Measurements from ENCODE around the gene PFN1. TPM values are rescaled to one million over a fixed set of nuclear protein-coding genes. Genes with fewer than 3 reads are reported as not detected.
A peak's percentile ranks its signal among the peaks of the same experiment; 100 is the strongest.

Gene PFN1
- total and polyA plus RNA-seq, 2 of the 8 experiments (the other 6 are each of a cell fraction or from before 2014, with no cell fraction given) = 1,355 to 1,949 TPM

GRCh38 chr17:4928881-4929280, 19.4 kb downstream of the PFN1 start:
- no peak for FAIRE-seq
- H3K23me2 ChIP-seq (ENCODE audit: low read depth, low read length) = no peaks in the 10 kb centered on the region
- H3K79me2 ChIP-seq (ENCODE audit: control insufficient read depth in 1 of 2, insufficient read depth in 2 of 2, low read length in 2 of 2) = no peaks in the 10 kb centered on the region
- no peak overlapping the region for H3K9ac ChIP-seq (replicated peaks in 1 of 4; ENCODE audit: extremely low read depth in 1 of 4, low read depth in 3 of 4, low read length in 3 of 4)
- H2AFZ ChIP-seq (ENCODE audit: low read length) = no peak overlapping the region
- H3K79me1 ChIP-seq (ENCODE audit: low read depth, low read length) = no peaks in the 10 kb centered on the region
- H3K4me1 ChIP-seq (replicated peaks in 1 of 4; ENCODE audit: control insufficient read depth in 3 of 4, insufficient read depth in 4 of 4, low read length in 3 of 4) = no peaks in the 10 kb centered on the region; a peak in 1 of 7 replicates
- H3K27me3 ChIP-seq (replicated peaks in 1 of 4; ENCODE audit: control insufficient read depth in 3 of 4, extremely low read depth in 1 of 4, insufficient read depth in 3 of 4, low read length in 3 of 4) = no peaks in the 10 kb centered on the region
- no peak overlapping the region for H3K23ac ChIP-seq (ENCODE audit: insufficient read length)
- no peaks in the 10 kb centered on the region for H3K9me3 ChIP-seq (ENCODE audit: insufficient read depth in 2 of 2, low read depth in 1 of 2, low read length in 1 of 2)
- 93 to 100% methylated on average over 1 to 17 of the region's 18 CpGs for WGBS, 2 experiments (ENCODE audit: extremely low coverage in 1 of 2, insufficient coverage in 1 of 2, insufficient read length in 1 of 2, insufficient replicate concordance in 2 of 2, low coverage in 1 of 2, low lambda C conversion rate in 2 of 2, missing lambda C conversion rate in 1 of 2)
- H4K91ac ChIP-seq (replicated peaks; ENCODE audit: insufficient read length, low read length) = no peak overlapping the region
- 0 out of 2 replicates have a peak overlapping the region, but pooled peaks have one; percentile 25 for H4K8ac ChIP-seq (ENCODE audit: extremely low read depth, insufficient read depth, low read length)
- H3K18ac ChIP-seq (ENCODE audit: extremely low read depth, low read length) = no peak overlapping the region
- no peak overlapping the region for H3K14ac ChIP-seq (ENCODE audit: insufficient read length)
- H2BK12ac ChIP-seq (ENCODE audit: low read depth, low read length) = no peak overlapping the region
- no peak overlapping the region for H2BK20ac ChIP-seq (ENCODE audit: low read length)
- no peak overlapping the region for H3K4ac ChIP-seq (replicated peaks; ENCODE audit: insufficient read length, low read depth, low read length)
- H4K5ac ChIP-seq (ENCODE audit: insufficient read length, low read depth, low read length) = no peak overlapping the region
- no peak overlapping the region for H2BK15ac ChIP-seq (ENCODE audit: low read length)
- DNase-seq (ENCODE audit: low read depth in 1 of 2, low spot score in 2 of 2) = no peak
- no peaks in the 10 kb centered on the region for H4K20me1 ChIP-seq (replicated peaks in 1 of 2; ENCODE audit: control insufficient read depth in 1 of 2, insufficient read depth in 2 of 2, low read length in 2 of 2)
- POLR2A ChIA-PET (ENCODE audit: partially characterized antibody) = interaction anchor here (0.7 to 7.3 kb wide), 7 partner anchors 9 to 20 kb away, joined by 3 to 60 read pairs (median 7); partner anchors contain the start of genes PFN1, RNF167 and SLC25A11
- no peak overlapping the region for H3K4me3 ChIP-seq (ENCODE audit: extremely low read depth in 1 of 4, insufficient read depth in 2 of 4, low read depth in 3 of 4, low read length in 4 of 4)
- no peak overlapping the region for H2AK5ac ChIP-seq (ENCODE audit: low read depth, low read length)
- CTCF ChIA-PET (ENCODE audit: partially characterized antibody) = interaction anchor here (1.0 to 1.1 kb wide), 3 partner anchors 10 to 28 kb away, joined by 3 to 4 read pairs (median 3); no protein-coding TSS in a partner anchor
- H2BK120ac ChIP-seq (replicated peaks; ENCODE audit: low read depth, low read length) = no peak overlapping the region
- no peak overlapping the region for H3K4me2 ChIP-seq (ENCODE audit: insufficient read depth in 1 of 2, low read depth in 2 of 2, low read length in 2 of 2)
- no peak overlapping the region for H3K56ac ChIP-seq (replicated peaks; ENCODE audit: insufficient read length, low read depth, low read length)
- H2BK5ac ChIP-seq (ENCODE audit: low read depth, low read length) = no peak overlapping the region
- peaks cover 0 to 2% (median 0%) of the 10 kb centered on the region in 4 experiments; a peak in 1 of 8 replicates for H3K36me3 ChIP-seq (ENCODE audit: control insufficient read depth in 2 of 4, insufficient read depth in 4 of 4, low read length in 3 of 4)
- H3K27ac ChIP-seq (ENCODE audit: low read depth, low read length) = no peak overlapping the region
- TF ChIP-seq ATF2 (IDR thresholded peaks at IDR 0.05; ENCODE audit: low read length) (no peak), BRCA1 (IDR thresholded peaks at IDR 0.05; ENCODE audit: low read depth, low read length) (no peak), CHD2 (IDR thresholded peaks at IDR 0.05; ENCODE audit: low read length) (no peak), GTF2F1 (IDR thresholded peaks at IDR 0.05; ENCODE audit: borderline replicate concordance, low read depth, low read length) (no peak), TAF1 (IDR thresholded peaks at IDR 0.05; ENCODE audit: low read depth, low read length) (no peak), RNF2 (IDR thresholded peaks at IDR 0.05; ENCODE audit: borderline replicate concordance, low read depth, low read length, missing control alignments, poor library complexity, severe bottlenecking) (no peak), ZNF274 (IDR thresholded peaks at IDR 0.05; ENCODE audit: borderline replicate concordance, extremely low read depth, low read length) (no peak), CEBPB (IDR thresholded peaks at IDR 0.05; ENCODE audit: low read depth, low read length) (no peak), POLR2AphosphoS5 (IDR thresholded peaks at IDR 0.05; ENCODE audit: low read depth, low read length) (no peak), KDM5A (IDR thresholded peaks at IDR 0.05; ENCODE audit: low read length) (no peak), CREB1 (IDR thresholded peaks at IDR 0.05) (no peak), CHD1 (IDR thresholded peaks at IDR 0.05; ENCODE audit: low read depth, low read length) (no peak), EP300 (IDR thresholded peaks at IDR 0.05; ENCODE audit: borderline replicate concordance in 1 of 2, low read depth in 2 of 2, low read length in 2 of 2) (no peak)

Data from H1 (cell line).